ENCODE data around the gene MRM2. TPM values are rescaled to one million over a fixed set of nuclear protein-coding genes. Genes with fewer than 3 reads are reported as not detected.

MRM2 gene
- polyA plus RNA-seq, 3 donors = 9.2 to 32.5 (median 26.7) TPM

DNA sequence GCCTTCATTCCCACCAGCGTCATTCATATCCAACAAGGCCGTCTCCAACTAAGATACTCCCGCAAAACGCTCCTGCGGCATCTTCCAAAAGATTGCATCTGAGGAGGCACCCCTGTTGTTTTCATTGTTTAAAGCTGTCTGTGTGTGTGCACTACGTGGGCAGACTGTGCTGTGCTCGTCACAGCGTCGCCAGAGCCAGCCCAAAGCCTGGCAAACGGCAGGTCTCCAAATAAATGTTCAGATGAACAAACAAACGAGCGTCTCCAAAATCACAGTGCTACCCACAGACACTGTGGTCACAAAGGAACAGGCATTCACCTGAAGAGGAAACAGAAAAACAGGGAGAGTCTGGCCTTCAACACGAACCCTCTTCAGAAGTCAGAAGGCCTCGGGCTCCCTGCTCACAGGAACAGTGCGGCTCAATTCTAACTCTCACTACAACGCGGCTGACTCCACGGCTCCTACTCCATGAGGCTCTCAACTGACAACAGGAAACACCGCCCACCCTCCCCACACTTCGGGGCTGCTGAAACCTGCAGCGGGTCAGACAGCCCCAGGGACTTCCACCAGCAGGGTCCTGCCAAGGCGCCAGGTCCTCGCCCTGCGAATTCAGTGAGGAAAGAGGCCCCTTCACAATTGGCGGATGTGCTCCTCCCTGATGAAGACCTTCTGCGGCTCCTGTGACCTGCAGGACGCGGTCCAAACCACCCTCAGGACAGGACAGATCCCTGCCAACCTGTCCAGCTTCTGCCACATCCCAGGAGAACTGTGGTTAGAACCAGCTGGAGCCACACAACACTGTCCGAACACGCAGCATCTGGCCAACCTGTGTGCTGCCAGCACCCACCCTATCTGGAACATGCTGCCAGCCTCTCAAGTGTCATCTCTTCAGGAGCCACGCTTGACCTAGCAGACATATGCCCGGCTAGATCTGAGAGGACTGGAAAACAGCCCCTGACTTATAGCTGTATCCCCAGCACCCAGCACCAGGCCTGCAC, 45.3 kb downstream of the MRM2 start:
- H3K9me3 Mint-ChIP-seq = peaks cover 11 to 27% (median 15%) of the 10 kb centered on the region in 7 donors
- no peak for DNase-seq
- no peaks in the 10 kb centered on the region for H3K4me1 Mint-ChIP-seq
- H3K4me3 ChIP-seq (replicated peaks in 1 of 3; ENCODE audit: low read depth in 2 of 3, low read length in 3 of 3) = no peak overlapping the region
- H3K27me3 ChIP-seq (ENCODE audit: control insufficient read depth in 2 of 2, insufficient read depth in 2 of 2, low read length in 2 of 2) = no peaks in the 10 kb centered on the region
- H3K4me3 Mint-ChIP-seq = no peak overlapping the region
- no peak overlapping the region for H3K9ac ChIP-seq (ENCODE audit: insufficient read depth, low read length, poor library complexity, severe bottlenecking)
- H3K79me2 ChIP-seq (ENCODE audit: insufficient read depth, low read length) = no peaks in the 10 kb centered on the region
- TF ChIP-seq, protein P1, sequence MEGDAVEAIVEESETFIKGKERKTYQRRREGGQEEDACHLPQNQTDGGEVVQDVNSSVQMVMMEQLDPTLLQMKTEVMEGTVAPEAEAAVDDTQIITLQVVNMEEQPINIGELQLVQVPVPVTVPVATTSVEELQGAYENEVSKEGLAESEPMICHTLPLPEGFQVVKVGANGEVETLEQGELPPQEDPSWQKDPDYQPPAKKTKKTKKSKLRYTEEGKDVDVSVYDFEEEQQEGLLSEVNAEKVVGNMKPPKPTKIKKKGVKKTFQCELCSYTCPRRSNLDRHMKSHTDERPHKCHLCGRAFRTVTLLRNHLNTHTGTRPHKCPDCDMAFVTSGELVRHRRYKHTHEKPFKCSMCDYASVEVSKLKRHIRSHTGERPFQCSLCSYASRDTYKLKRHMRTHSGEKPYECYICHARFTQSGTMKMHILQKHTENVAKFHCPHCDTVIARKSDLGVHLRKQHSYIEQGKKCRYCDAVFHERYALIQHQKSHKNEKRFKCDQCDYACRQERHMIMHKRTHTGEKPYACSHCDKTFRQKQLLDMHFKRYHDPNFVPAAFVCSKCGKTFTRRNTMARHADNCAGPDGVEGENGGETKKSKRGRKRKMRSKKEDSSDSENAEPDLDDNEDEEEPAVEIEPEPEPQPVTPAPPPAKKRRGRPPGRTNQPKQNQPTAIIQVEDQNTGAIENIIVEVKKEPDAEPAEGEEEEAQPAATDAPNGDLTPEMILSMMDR (IDR thresholded peaks at IDR 0.05) = no peak
- peaks cover 13 to 14% of the 10 kb centered on the region in 2 donors for H3K9me3 ChIP-seq (replicated peaks in 1 of 2; ENCODE audit: control insufficient read depth in 1 of 2, insufficient read depth in 1 of 2, low read length in 2 of 2)
- H3K36me3 ChIP-seq (replicated peaks in 1 of 2; ENCODE audit: control insufficient read depth in 1 of 2, insufficient read depth in 2 of 2, low read length in 2 of 2) = peaks cover 62 to 93% of the 10 kb centered on the region in 2 donors
- peaks cover 0 to 1% (median 0%) of the 10 kb centered on the region in 3 donors for H3K27me3 Mint-ChIP-seq (ENCODE audit: low read depth in 3 of 3)
- WGBS (ENCODE audit: insufficient coverage) = over 99% methylated on average over 23 of the region's 32 CpGs
- H3K4me2 ChIP-seq (replicated peaks; ENCODE audit: extremely low read depth, low read length, poor library complexity, severe bottlenecking) = no peak overlapping the region
- intact Hi-C loops (cut with micrococcal nuclease) = no loop called here
- peaks cover 68 to 84% of the 10 kb centered on the region in 2 donors for H3K36me3 Mint-ChIP-seq
- H3K27ac ChIP-seq (ENCODE audit: low read depth in 1 of 2, low read length in 2 of 2) = no peak overlapping the region
- no peaks in the 10 kb centered on the region for H4K20me1 ChIP-seq (ENCODE audit: insufficient read depth, low read length)
- H3K27ac Mint-ChIP-seq = peak overlapping the region in 2 of 7 donors; percentile 11 to 59
- H2AFZ ChIP-seq (ENCODE audit: insufficient read depth, low read depth, low read length, poor library complexity, severe bottlenecking) = no peak overlapping the region
- H3K4me1 ChIP-seq (ENCODE audit: control insufficient read depth in 1 of 2, insufficient read depth in 2 of 2, low read length in 2 of 2) = no peaks in the 10 kb centered on the region

DNA sequence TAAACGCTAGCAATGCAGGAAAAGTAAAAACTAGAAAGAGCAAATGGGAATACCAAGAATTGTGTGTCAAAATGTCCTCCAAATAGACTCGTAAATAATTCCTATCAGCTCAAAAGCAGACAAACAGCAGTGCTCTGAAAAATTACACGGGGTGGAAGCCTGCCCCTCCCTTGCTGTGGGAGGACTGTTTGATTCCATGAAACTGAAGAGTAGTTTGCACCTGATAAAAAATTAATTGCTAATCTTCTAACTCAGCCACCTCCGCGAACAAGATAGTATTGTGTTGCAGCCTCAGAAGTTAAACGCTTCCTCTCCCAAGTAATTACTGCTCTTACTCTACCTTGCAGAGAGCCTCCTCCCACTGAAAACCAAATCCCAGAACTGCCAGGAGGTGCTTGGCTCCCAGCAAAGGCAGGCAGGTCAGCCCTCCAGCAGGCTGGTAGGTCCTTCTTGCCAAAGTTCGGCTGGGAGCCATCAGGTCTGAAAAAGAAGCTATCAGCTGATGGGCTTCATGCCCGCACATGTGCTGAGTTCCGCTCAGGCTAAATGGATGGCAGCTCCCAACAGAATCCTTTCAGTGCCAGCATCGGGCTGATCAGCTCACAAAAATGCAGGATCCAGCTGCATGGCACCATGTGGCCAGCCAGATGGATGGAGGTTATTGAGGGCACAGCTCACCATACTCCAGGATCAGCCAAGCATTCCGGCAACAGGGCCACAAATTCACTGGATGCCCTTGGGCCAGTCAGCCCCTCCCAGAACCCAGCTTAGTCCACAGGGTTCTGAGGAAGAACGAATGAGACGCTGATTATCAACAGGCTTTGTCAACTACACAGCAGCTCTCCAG, 46.4 kb downstream of the MRM2 start:
- H3K27ac ChIP-seq (ENCODE audit: low read depth in 1 of 2, low read length in 2 of 2) = no peak overlapping the region
- peaks cover 13 to 14% of the 10 kb centered on the region in 2 donors for H3K9me3 ChIP-seq (replicated peaks in 1 of 2; ENCODE audit: control insufficient read depth in 1 of 2, insufficient read depth in 1 of 2, low read length in 2 of 2)
- 95% methylated on average over 10 of the region's 13 CpGs for WGBS (ENCODE audit: insufficient coverage)
- H3K4me1 ChIP-seq (ENCODE audit: control insufficient read depth in 1 of 2, insufficient read depth in 2 of 2, low read length in 2 of 2) = no peaks in the 10 kb centered on the region
- no peak overlapping the region for H3K9ac ChIP-seq (ENCODE audit: insufficient read depth, low read length, poor library complexity, severe bottlenecking)
- no peak overlapping the region for H3K4me2 ChIP-seq (replicated peaks; ENCODE audit: extremely low read depth, low read length, poor library complexity, severe bottlenecking)
- Mint-ChIP-seq H3K4me1 (no peaks in the 10 kb centered on the region), H3K36me3 (peaks cover 68 to 87% of the 10 kb centered on the region in 2 donors), H3K27ac (peak overlapping the region in 2 of 7 donors; percentile 37 to 59), H3K4me3 (no peak overlapping the region), H3K9me3 (peaks cover 11 to 27% (median 15%) of the 10 kb centered on the region in 7 donors), H3K27me3 (ENCODE audit: low read depth in 3 of 3) (peaks cover 0 to 1% (median 0%) of the 10 kb centered on the region in 3 donors)
- intact Hi-C loops (cut with micrococcal nuclease) = no loop called here
- H3K79me2 ChIP-seq (ENCODE audit: insufficient read depth, low read length) = no peaks in the 10 kb centered on the region
- no peaks in the 10 kb centered on the region for H3K27me3 ChIP-seq (ENCODE audit: control insufficient read depth in 2 of 2, insufficient read depth in 2 of 2, low read length in 2 of 2)
- H2AFZ ChIP-seq (ENCODE audit: insufficient read depth, low read depth, low read length, poor library complexity, severe bottlenecking) = no peak overlapping the region
- no peaks in the 10 kb centered on the region for H4K20me1 ChIP-seq (ENCODE audit: insufficient read depth, low read length)
- H3K36me3 ChIP-seq (replicated peaks in 1 of 2; ENCODE audit: control insufficient read depth in 1 of 2, insufficient read depth in 2 of 2, low read length in 2 of 2) = peaks cover 58 to 84% of the 10 kb centered on the region in 2 donors
- DNase-seq = no peak
- TF ChIP-seq, protein P1 (IDR thresholded peaks at IDR 0.05) = no peak
- H3K4me3 ChIP-seq (replicated peaks in 1 of 3; ENCODE audit: low read depth in 2 of 3, low read length in 3 of 3) = no peak overlapping the region
